HEK293T (cell line): ENCODE measurements around the gene PCDHA12.

Source experiments
- ARNT ChIP-seq: fragments of 450-650 bp; IDR thresholded peaks from 2 replicates; pipeline ENCODE4 v1.6.1; 2017; ENCODE audit warnings: mild to moderate bottlenecking
- BHLHE40 ChIP-seq: fragments of 450-650 bp; IDR thresholded peaks from 2 replicates; pipeline ENCODE4 v1.6.1; 2016; ENCODE audit warnings: mild to moderate bottlenecking, moderate library complexity, borderline replicate concordance
- ELF4 ChIP-seq: fragments of 450-650 bp; IDR thresholded peaks from 2 replicates; pipeline ENCODE4 v1.6.1; 2017; ENCODE audit warnings: antibody characterized with exemption
- FOXK2 ChIP-seq: fragments of 450-650 bp; IDR thresholded peaks from 2 replicates; pipeline ENCODE4 v1.6.1; 2016; ENCODE audit warnings: mild to moderate bottlenecking
- FOXM1 ChIP-seq: fragments of 450-650 bp; IDR thresholded peaks from 2 replicates; pipeline ENCODE4 v1.6.1; 2017; ENCODE audit warnings: mild to moderate bottlenecking, borderline replicate concordance
- HDGF ChIP-seq: fragments of 450-650 bp; IDR thresholded peaks from 2 replicates; pipeline ENCODE4 v1.6.1; 2017; ENCODE audit warnings: antibody characterized with exemption, borderline replicate concordance
- LEF1 ChIP-seq: fragments of 450-650 bp; IDR thresholded peaks from 2 replicates; pipeline ENCODE4 v1.6.1; 2017; ENCODE audit warnings: mild to moderate bottlenecking, borderline replicate concordance
- NFRKB ChIP-seq: fragments of 450-650 bp; IDR thresholded peaks from 2 replicates; pipeline ENCODE4 v1.6.1; 2016; ENCODE audit warnings: mild to moderate bottlenecking, moderate library complexity
- SP1 ChIP-seq: fragments of 450-650 bp; IDR thresholded peaks from 2 replicates; pipeline ENCODE4 v1.6.1; 2017
- SUZ12 ChIP-seq: fragments of 450-650 bp; IDR thresholded peaks from 2 replicates; pipeline ENCODE4 v1.6.1; 2016; ENCODE audit warnings: mild to moderate bottlenecking
- ZNF384 ChIP-seq: fragments of 450-650 bp; IDR thresholded peaks from 2 replicates; pipeline ENCODE4 v1.6.1; 2016
- TF ChIP-seq, protein P1 (sequence below): fragments of 450-650 bp; IDR thresholded peaks from 2 replicates; pipeline ENCODE4 v1.6.1; 2016

DNA sequence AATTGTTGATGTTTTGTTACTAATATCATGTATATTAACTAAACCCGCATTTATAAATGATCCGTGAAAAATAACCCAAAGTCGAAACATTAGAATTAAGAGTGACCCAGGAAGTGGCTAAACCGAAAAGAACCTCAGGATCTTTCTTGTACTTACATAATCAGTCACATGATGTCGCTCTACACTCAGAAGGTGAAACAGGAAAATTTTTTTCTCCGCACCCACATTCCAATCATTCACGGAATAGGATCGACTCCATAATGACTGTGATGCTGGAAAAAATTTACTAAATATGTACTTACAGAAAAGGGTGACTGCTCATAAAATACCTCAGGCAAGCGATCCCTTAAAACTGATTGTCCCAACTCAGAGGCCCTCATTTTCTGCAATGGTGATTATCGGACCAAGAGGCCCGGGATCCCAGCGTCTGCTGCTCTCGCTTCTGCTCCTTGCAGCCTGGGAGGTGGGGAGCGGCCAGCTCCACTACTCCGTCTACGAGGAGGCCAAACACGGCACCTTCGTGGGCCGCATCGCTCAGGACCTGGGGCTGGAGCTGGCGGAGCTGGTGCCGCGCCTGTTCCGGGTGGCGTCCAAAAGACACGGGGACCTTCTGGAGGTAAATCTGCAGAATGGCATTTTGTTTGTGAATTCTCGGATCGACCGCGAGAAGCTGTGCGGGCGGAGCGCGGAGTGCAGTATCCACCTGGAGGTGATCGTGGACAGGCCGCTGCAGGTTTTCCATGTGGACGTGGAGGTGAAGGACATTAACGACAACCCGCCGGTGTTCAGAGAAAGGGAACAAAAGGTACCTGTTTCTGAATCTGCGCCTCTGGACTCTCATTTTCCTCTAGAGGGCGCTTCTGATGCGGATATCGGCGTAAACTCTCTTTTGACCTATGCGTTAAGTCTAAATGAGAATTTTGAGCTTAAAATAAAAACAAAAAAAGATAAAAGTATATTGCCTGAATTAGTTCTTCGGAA is at the start of gene PCDHA12:
- TF ChIP-seq LEF1 (no peak), BHLHE40 (no peak), ARNT (no peak), FOXK2 (no peak), ELF4 (no peak), HDGF (no peak), ZNF384 (no peak), SP1 (no peak), SUZ12 (no peak), FOXM1 (no peak), NFRKB (no peak)
- TF ChIP-seq, protein P1, sequence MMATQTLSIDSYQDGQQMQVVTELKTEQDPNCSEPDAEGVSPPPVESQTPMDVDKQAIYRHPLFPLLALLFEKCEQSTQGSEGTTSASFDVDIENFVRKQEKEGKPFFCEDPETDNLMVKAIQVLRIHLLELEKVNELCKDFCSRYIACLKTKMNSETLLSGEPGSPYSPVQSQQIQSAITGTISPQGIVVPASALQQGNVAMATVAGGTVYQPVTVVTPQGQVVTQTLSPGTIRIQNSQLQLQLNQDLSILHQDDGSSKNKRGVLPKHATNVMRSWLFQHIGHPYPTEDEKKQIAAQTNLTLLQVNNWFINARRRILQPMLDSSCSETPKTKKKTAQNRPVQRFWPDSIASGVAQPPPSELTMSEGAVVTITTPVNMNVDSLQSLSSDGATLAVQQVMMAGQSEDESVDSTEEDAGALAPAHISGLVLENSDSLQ: no peak
